Eye (tissue), 1 donor: Measurements from ENCODE around the gene MCEMP1.
A peak's percentile ranks its signal among the peaks of the same experiment; 100 is the strongest.

Source experiments
- DNase-seq: peaks from one replicate; pipeline ENCODE4 v3.0.0-alpha.2; 2015

Gene MCEMP1

GRCh38 chr19:7699003-7699402 is 22.1 kb downstream of the MCEMP1 start:
- no peak for DNase-seq

DNA sequence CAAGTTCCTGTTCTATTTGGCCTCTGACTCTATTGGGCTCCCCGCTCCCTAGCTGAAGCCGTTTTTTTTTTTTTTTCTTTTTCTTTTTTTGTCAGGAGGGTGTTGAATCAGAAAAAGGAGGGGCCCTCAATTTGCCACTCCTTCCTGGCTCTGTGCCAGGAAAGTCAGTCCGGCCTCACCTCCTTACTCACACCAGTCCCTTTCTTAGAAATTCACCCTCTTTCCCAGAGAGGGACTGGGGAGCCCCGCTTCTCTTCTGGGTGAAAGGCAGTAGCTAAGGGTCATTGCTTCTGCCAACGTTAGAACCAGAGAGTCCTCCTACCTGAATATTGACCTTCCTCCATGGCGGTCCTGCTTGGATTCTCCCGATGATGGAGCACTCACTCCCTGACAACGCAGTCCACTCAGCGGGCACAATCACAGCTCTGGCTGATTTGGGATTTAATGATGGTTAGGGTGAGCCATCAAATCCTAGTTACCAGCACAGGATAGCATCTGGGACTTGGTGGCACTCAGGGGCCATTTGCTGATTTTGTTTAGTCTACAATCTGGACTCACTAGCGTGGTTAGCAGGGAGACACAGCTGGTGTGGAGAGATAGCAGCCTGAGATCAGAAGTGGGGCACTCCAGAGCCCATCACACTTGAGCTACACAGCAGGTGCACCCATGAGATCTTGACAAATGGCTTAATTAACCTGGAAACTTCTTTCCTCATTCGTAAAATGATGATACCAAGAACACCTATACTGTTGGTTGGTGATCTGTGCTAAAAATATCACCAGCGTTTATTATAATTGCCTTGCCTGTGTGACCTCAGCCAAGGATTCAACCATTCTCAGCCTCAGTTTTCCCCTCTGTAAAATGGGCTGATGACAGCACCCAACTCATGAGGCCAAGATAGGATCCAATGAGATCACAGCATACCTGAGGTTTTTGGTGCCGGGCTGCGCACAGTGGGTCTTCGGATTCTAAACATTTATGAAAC is 22.8 kb downstream of the MCEMP1 start:
- no peak for DNase-seq

GRCh38 chr19:7701049-7701653 is 24.3 kb downstream of the MCEMP1 start:
- no peak for DNase-seq

- no peak for DNase-seq
Observed at GRCh38 chr19:7701654-7702457, 25.0 kb downstream of the MCEMP1 start, which contains the start of gene FCER2. TSS of gene FCER2 (minus strand) at chr19:7702131. CDS start at chr19:7699760, 2,371 bp downstream.

DNA sequence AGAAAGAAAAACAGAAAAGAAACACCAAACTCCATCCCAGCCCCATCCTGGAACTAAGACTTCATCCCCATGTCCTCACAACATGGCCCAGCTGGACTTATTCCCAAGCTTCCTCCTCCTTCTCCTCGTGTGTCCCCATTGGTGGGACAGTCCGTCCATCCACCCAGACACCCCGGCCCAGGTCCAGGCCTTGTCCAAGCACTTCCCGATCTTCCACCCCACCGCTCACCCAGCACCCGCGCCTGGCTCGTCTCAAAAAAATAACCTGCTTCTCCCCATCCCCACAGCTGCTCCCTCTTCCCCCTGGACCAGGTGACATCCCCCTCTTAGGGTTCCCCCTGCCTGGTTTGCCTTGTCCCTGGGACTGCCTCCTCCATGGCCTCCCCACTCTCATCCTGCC is 26.4 kb downstream of the MCEMP1 start:
- no peak for DNase-seq

- no peak for DNase-seq
Observed at GRCh38 chr19:7704280-7705060, 27.6 kb downstream of the MCEMP1 start.

- no peak for DNase-seq
Observed at GRCh38 chr19:7705387-7706187, 28.7 kb downstream of the MCEMP1 start.

GRCh38 chr19:7706188-7706954 is 29.5 kb downstream of the MCEMP1 start:
- no peak for DNase-seq

- no peak for DNase-seq
Observed at GRCh38 chr19:7706955-7707456, 30.1 kb downstream of the MCEMP1 start.

DNA sequence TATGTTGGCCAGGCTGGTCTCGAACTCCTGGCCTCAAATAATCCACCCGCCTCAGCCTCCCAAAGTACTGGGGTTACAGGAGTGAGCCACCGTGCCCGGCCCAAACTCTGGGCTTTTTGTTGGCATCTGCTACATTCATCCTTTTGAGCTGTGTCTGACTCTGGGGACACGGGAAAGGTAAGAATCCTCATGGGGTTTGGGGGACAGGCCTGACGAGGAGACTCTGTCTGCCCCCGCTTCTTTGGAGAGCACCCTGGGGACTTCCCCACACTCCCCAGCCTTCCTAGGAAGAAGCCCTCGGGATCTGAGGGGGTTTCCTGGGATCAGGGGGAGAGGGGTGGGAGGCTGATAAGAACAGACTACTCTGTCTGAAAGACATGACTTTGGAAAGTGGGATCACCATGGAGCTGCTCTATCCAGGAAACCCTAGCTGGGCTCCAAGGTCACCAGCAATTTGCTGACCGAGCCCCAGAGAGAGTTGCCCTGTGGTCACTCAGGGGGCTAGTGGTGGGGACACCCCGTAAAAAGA is 33.1 kb downstream of the MCEMP1 start:
- DNase-seq: no peak

DNA sequence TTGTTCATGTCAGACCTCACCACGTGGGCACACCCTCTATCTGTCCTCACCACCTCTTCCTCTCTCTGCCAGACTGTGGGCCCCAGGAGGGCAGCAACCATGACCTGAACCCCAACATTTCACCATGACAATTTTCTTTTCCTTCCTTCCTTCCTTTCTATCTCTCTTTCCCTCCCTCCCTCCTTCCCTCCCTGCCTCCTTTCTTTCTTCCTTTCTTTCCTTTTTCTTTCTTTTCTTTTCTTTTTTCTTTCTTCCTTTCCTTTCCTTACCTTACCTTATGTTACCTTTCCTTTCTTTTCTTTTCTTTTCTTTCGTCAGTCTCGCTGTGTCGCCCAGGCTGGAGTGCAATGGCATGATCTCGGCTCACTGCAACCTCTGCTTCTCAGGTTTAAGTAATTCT is 33.7 kb downstream of the MCEMP1 start:
- DNase-seq: no peak

DNA sequence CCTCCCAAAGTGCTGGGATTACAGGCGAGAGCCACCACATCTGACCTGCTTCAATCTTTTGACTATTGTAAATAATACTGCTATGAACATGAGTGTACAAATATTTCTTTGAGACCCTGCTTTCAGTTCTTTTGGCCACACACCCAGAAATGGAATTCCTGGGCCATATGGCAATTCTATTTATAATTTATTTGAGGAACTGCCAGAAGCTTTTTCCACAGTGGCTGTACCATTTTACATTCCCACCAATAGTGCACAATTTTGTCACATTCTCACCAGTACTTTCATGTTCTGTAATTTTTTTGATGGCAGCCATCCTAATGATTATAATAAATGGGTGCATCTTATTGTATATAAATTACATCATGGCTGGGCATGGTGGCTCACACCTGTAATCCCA is 38.8 kb downstream of the MCEMP1 start:
- DNase-seq: no peak

DNA sequence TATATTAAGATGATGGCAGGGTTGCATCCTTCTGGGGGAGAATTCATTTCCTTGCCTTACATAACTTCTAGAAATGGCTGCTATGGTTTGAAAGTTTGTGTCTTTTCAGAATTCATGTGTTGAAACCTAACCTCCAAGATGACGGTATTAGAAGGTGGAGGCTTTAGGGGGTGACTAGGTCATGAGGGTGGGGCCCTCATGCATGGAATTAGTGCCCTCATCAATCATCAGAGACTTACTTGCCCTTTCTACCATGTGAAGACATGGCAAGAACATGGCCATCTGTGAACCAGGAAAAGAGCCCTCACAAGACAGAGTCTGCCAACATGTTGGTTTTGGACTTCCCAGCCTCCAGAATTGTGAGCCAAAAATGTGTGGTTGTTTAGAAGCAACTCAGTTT is 39.9 kb downstream of the MCEMP1 start:
- DNase-seq: no peak

DNA sequence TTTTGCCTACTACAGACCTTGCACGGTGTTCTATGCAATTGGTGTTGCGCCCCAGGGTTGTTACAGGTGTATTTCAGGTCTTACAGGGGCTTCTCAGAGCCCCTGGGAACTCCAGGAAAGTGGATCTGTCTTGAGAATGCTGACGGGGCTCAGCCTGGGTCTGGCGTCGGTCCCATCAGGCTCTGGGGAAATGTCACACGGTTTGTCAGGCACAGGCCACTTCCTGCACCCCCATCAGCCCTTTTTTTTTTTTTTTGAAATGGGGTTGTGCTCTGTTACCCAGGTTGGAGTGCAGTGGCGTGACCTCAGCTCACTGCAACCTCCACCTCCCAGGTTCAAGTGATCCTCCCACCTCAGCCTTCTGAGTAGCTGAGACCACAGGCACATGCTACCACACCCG is 41.8 kb downstream of the MCEMP1 start:
- DNase-seq: no peak

- DNase-seq: no peak
Observed at GRCh38 chr19:7720351-7720750, 43.5 kb downstream of the MCEMP1 start.

GRCh38 chr19:7722231-7722651 is 45.4 kb downstream of the MCEMP1 start:
- DNase-seq: peak; percentile 84

DNA sequence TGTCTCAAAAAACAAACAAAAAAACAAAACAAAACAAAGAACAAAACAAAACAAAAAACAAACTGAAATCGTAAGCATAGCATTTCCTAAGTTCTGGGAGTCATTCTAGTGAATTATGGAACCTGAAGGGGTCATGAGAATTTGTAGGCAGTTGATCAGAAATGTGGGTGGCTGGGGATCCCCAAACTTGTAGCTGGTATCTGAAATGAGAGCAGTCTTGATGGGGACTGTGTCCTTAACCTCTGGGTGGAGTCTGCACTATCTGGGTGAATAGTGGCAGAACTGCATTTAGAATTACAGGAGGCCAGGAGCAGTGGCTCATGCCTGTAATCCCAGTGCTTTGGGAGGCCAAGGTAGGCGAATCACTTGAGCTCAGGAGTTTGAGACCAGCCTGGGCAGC is 48.9 kb downstream of the MCEMP1 start:
- DNase-seq: no peak

- no peak for DNase-seq
Observed at GRCh38 chr19:7729211-7729610, 52.3 kb downstream of the MCEMP1 start.
